CD4-positive, CD25-positive, alpha-beta regulatory T cell (primary cell): ENCODE measurements around the gene DIPK1B. TPM values are rescaled to one million over a fixed set of nuclear protein-coding genes. Genes with fewer than 3 reads are reported as not detected.

Source experiments
- ATAC-seq, 2 donors: fragments of 150-1000 bp; cut with Tn5 transposase; one replicate each; pipeline ENCODE4 v1.10.0; 2021; ENCODE audit warnings: low read depth in 2 of 2, moderate number of reproducible peaks in 2 of 2, moderate library complexity in 1 of 2
- DNase-seq, 3 donors: peaks; one replicate each; pipeline versions ENCODE4 v3.0.0 to v3.0.0-alpha.2; 2012 to 2022; ENCODE audit warnings: mixed read lengths in 1 of 3
- H3K27ac ChIP-seq: one replicate; pipeline ENCODE4 v1.7.0; 2013; ENCODE audit warnings: mild to moderate bottlenecking, low read length; ENCODE audit not compliant: insufficient read depth, poor library complexity, severe bottlenecking
- H3K27me3 ChIP-seq: one replicate; pipeline ENCODE4 v1.7.0; 2013; ENCODE audit warnings: low read length; ENCODE audit not compliant: control insufficient read depth, insufficient read depth
- H3K36me3 ChIP-seq: one replicate; pipeline ENCODE4 v1.7.0; 2013; ENCODE audit warnings: mild to moderate bottlenecking, low read length, moderate library complexity; ENCODE audit not compliant: control insufficient read depth, insufficient read depth
- H3K4me1 ChIP-seq: 2 replicates; pipeline ENCODE4 v1.7.0; 2013; ENCODE audit warnings: mild to moderate bottlenecking, low read length; ENCODE audit not compliant: insufficient read depth, control insufficient read depth, poor library complexity, severe bottlenecking
- H3K4me3 ChIP-seq: one replicate; pipeline ENCODE4 v1.7.0; 2013; ENCODE audit warnings: low read depth, mild to moderate bottlenecking, low read length, moderate library complexity
- H3K9me3 ChIP-seq, 2 experiments: 1 replicate in 1 of 2; 2 replicates in 1 of 2; pipeline ENCODE4 v1.7.0; 2013; ENCODE audit warnings: low read length in 2 of 2, mild to moderate bottlenecking in 1 of 2, moderate library complexity in 1 of 2; ENCODE audit not compliant: control insufficient read depth in 2 of 2
- H3K27ac Mint-ChIP-seq, 3 donors: one replicate each; pipeline ENCODE4 v1.8.0; 2020 to 2022; ENCODE audit warnings: mild to moderate bottlenecking in 3 of 3, mixed read lengths in 3 of 3, moderate library complexity in 2 of 3
- H3K27me3 Mint-ChIP-seq: one replicate; pipeline ENCODE4 v1.8.0; 2022; ENCODE audit warnings: mild to moderate bottlenecking, mixed read lengths
- H3K36me3 Mint-ChIP-seq: one replicate; pipeline ENCODE4 v1.8.0; 2020; ENCODE audit warnings: mixed read lengths
- H3K4me1 Mint-ChIP-seq, 4 donors: one replicate each; pipeline ENCODE4 v1.8.0; 2020 to 2022; ENCODE audit warnings: mixed read lengths in 4 of 4, mild to moderate bottlenecking in 1 of 4
- H3K4me3 Mint-ChIP-seq, 4 donors: one replicate each; pipeline ENCODE4 v1.8.0; 2020 to 2022; ENCODE audit warnings: mild to moderate bottlenecking in 4 of 4, mixed read lengths in 4 of 4, moderate library complexity in 3 of 4
- H3K9me3 Mint-ChIP-seq, 7 donors: one replicate each; pipeline ENCODE4 v1.8.0; 2020 to 2022; ENCODE audit warnings: mixed read lengths in 7 of 7, mild to moderate bottlenecking in 3 of 7, moderate library complexity in 2 of 7
- polyA plus RNA-seq, 4 donors: library from polyadenylated mRNA; unstranded; fragments of 300-500 nt; fragmentation: Illumina TruSeq; gene quantifications; one replicate each; pipeline ENCODE4 v1.2.3, GENCODE V29; 2021
- total RNA-seq: library from RNA; stranded (reverse); gene quantifications from one replicate; pipeline ENCODE4 v1.2.3, GENCODE V29; 2022

The DIPK1B gene
- total and polyA plus RNA-seq, 5 donors from 2014 or later, result 0.16 to 1.3 TPM; not detected in 3

DNA sequence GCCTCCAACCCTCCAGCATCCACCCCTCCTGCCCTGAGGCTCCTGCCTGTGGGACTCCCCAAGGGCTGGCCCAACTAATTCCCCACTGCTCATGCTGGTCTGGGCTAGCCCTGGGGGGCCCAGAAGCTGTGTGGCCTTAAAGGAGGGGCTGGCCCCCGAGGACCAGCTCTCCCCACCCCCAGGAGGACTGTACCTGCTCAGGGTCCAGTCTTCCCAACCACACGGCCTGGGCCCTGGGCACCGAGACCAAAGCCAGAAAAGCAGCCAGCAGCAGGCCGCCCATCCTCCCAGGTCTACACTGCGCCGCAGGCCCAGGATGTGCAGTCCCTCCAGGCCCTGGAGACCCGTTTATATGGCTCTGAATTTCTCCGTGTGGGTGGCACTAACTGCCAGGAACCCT lies 35.8 kb downstream of the DIPK1B start, which contains the start of gene LCN6:
Gene LCN6 (minus strand): TSS at position 325 of the 400 bp plus-strand sequence. CDS start 42 bp downstream, at position 283.
- no peaks in the 10 kb centered on the region for H3K27me3 ChIP-seq
- H3K27me3 Mint-ChIP-seq, result peaks cover 15% of the 10 kb centered on the region
- ATAC-seq (no peak), DNase-seq (no peak)
- H3K4me1 Mint-ChIP-seq, result no peaks in the 10 kb centered on the region
- peaks cover 1 to 20% (median 7%) of the 10 kb centered on the region in 7 donors for H3K9me3 Mint-ChIP-seq
- no peak within 1 kb of the TSS for H3K27ac Mint-ChIP-seq
- no peaks in the 10 kb centered on the region for H3K4me1 ChIP-seq
- H3K36me3 ChIP-seq, result no peaks in the 10 kb centered on the region
- H3K9me3 ChIP-seq, result peaks cover 10 to 21% of the 10 kb centered on the region in 2 experiments
- no peak within 1 kb of the TSS for H3K27ac ChIP-seq
- no peak within 1 kb of the TSS for H3K4me3 Mint-ChIP-seq
- no peaks in the 10 kb centered on the region for H3K36me3 Mint-ChIP-seq
- no peak within 1 kb of the TSS for H3K4me3 ChIP-seq

DNA sequence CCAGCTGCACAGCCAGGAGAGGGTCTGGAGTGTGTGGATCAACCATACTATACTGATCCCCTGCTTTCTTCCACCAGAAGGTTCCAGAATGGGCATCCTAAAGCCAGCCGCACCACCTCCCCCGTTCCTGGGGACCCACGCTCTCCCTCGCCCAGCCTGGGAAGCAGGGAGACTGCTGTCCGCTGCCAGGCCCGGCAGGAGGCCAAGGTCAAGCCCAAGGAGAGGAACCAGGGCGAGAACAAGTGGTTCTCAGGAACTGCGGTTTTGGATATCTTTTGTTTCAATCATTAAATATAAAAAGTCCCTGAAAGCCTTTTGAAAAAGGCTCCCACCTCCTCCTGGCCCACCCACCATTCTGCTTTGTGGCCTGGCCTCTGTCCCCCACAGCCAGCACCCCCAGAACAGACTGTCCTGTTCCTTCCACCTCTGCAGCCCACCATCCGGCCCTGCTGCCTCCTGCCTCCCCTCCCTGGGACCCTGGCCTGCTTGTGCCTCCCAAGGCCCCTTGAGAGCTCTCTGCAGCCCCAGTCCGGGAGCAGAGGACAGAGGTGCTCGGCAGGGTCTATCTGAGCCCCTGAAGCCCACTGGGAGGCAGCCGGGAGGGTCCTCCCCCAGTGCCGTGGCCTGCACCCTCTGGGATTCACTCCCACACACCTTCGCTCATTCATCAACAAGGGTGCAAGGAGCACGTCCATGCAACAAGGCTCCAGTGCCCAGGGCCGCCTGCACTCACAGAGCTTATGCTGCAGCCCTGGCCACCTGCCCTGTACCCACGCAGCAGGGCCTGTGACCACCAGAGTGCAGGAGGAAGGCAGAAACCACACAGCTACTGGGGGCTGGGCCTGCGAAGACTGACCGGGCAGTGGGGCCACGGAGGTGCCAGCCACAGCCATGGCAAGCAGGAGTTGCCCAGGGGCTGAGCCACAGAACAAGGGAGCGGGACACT lies 36.6 kb downstream of the DIPK1B start:
- no peaks in the 10 kb centered on the region for H3K27me3 ChIP-seq
- no peaks in the 10 kb centered on the region for H3K4me1 Mint-ChIP-seq
- no peak overlapping the region for H3K27ac Mint-ChIP-seq

DNA sequence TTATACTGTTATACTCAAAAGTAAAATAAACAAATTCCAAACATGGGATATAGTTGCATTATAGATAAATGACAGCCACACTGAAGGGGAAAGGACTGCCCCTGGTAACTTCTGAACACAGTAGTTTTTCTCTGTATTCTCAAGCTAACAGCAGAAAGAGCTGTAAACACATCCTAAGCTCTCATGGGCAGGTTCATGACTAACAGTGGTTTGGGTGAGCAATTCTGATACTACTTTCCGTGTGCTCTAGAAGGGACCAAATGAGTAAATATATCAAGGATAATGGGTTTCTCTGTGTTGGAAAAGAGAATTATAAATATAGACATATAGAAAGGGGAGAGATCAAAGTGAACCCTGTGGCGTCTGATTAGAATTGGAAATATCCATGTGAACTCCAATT lies 38.2 kb downstream of the DIPK1B start:
- peak in 1 of 3 donors; percentile 19 for DNase-seq
- no peaks in the 10 kb centered on the region for H3K4me1 Mint-ChIP-seq
- no peak overlapping the region for H3K4me3 Mint-ChIP-seq
- H3K27me3 Mint-ChIP-seq, result peaks cover 15% of the 10 kb centered on the region
- no peaks in the 10 kb centered on the region for H3K36me3 ChIP-seq
- H3K4me1 ChIP-seq, result no peaks in the 10 kb centered on the region
- no peak overlapping the region for H3K27ac ChIP-seq
- peaks cover 10 to 21% of the 10 kb centered on the region in 2 experiments for H3K9me3 ChIP-seq
- H3K27me3 ChIP-seq, result no peaks in the 10 kb centered on the region
- H3K36me3 Mint-ChIP-seq, result no peaks in the 10 kb centered on the region
- H3K9me3 Mint-ChIP-seq, result peaks cover 1 to 20% (median 7%) of the 10 kb centered on the region in 7 donors
- H3K27ac Mint-ChIP-seq, result no peak overlapping the region
- peak in 1 of 2 donors; percentile 34 for ATAC-seq
- no peak overlapping the region for H3K4me3 ChIP-seq

More for the DNA sequence above, 36.6 kb downstream of the DIPK1B start:
- H3K36me3 Mint-ChIP-seq, result no peaks in the 10 kb centered on the region
- H3K36me3 ChIP-seq, result no peaks in the 10 kb centered on the region
- H3K27ac ChIP-seq, result no peak overlapping the region
- no peak overlapping the region for H3K4me3 Mint-ChIP-seq
- H3K9me3 ChIP-seq, result peaks cover 10 to 21% of the 10 kb centered on the region in 2 experiments
- DNase-seq (no peak), ATAC-seq (no peak)
- H3K4me1 ChIP-seq, result no peaks in the 10 kb centered on the region
- peaks cover 15% of the 10 kb centered on the region for H3K27me3 Mint-ChIP-seq
- peaks cover 1 to 20% (median 7%) of the 10 kb centered on the region in 7 donors for H3K9me3 Mint-ChIP-seq
- no peak overlapping the region for H3K4me3 ChIP-seq

DNA sequence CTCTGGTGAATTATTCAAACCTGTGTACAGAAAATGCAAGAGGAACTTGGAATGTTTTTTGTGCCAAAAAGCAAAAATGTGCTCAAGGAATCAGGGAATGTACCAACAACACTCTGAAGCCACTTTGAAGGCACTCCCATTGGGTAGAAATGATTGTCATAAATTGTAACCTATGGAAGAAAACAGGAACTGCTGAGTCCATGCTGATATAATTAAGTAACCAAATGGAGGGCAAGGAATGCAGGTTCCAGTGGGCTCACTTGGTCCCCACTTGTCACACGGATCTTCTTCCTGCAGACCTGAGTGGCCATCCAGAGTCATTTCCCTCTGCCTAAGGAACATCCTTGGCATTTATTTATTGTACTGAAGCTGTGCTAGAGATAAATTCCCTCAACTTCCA lies 38.9 kb downstream of the DIPK1B start:
- Mint-ChIP-seq H3K4me3 (no peak overlapping the region), H3K27ac (no peak overlapping the region), H3K27me3 (peaks cover 15% of the 10 kb centered on the region), H3K9me3 (peaks cover 2 to 22% (median 7%) of the 10 kb centered on the region in 7 donors), H3K4me1 (no peaks in the 10 kb centered on the region), H3K36me3 (no peaks in the 10 kb centered on the region)
- no peaks in the 10 kb centered on the region for H3K27me3 ChIP-seq
- ATAC-seq (no peak), DNase-seq (no peak)
- H3K27ac ChIP-seq, result no peak overlapping the region
- H3K4me3 ChIP-seq, result no peak overlapping the region
- no peaks in the 10 kb centered on the region for H3K4me1 ChIP-seq
- no peaks in the 10 kb centered on the region for H3K36me3 ChIP-seq
- H3K9me3 ChIP-seq, result peaks cover 12 to 21% of the 10 kb centered on the region in 2 experiments

DNA sequence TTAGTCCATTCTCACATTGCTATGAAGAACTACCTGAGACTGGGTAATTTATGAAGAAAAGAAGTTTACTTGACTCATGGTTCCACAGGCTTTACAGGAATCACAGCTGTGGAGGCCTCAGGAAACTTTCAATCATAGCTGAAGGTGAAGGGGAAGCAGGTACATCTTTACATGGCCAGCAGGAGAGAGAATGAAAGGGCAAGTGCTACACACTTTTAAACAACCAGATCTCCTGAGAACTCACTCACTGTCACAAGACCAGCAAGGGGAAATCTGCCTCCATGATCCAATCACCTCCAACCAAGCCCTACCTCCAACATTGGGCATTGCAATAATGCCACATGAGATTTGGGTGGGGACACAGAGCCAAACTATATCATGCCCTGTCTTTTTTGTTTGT lies 39.4 kb downstream of the DIPK1B start:
- H3K4me1 ChIP-seq, result no peaks in the 10 kb centered on the region
- no peak overlapping the region for H3K27ac Mint-ChIP-seq

DNA sequence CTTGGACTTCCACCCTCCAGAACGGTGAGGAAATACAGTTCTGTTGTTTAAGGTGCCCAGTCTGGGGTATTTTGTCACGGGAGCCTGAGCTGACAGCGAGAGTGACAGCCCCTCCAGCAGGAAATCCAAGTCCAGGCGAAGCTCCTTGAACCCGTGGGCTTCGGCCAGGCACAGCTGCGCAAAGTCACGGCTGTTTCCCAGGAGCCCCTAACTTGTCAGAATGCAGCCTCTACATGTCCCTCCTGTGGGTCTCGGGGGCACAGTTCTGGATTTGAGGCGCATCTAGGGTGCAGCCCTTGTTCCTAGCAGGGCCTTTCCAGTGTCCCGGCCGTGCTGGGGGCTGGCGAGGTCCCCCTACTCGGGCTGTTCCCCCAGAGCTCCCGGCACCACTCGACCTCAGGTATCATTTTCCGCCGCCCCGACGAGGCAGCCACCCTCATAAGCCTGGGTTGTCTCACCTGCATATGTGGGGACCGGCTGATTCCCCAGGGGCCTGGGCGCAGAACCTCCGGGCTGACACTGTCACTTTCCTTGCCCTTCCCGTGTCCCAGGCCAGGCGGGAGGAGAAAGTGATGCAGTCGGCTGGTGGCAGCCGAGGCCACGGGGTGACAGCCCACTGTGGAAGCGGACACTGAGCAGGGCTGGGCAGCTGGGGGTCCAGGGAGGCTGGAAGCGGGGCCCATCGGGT lies 41.1 kb downstream of the DIPK1B start:
- Histone ChIP-seq H3K9me3 (peaks cover 12 to 21% of the 10 kb centered on the region in 2 experiments), H3K36me3 (no peaks in the 10 kb centered on the region), H3K27ac (no peak overlapping the region), H3K4me3 (no peak overlapping the region), H3K4me1 (no peaks in the 10 kb centered on the region), H3K27me3 (no peaks in the 10 kb centered on the region)
- Mint-ChIP-seq H3K27ac (no peak overlapping the region), H3K4me3 (no peak overlapping the region), H3K9me3 (peaks cover 2 to 22% (median 7%) of the 10 kb centered on the region in 7 donors), H3K27me3 (peaks cover 15% of the 10 kb centered on the region), H3K4me1 (no peaks in the 10 kb centered on the region), H3K36me3 (no peaks in the 10 kb centered on the region)
- no peak for ATAC-seq
- DNase-seq, result no peak

More for the DNA sequence above, 39.4 kb downstream of the DIPK1B start:
- H3K36me3 Mint-ChIP-seq, result no peaks in the 10 kb centered on the region
- Histone ChIP-seq H3K36me3 (no peaks in the 10 kb centered on the region), H3K27ac (no peak overlapping the region), H3K9me3 (peaks cover 12 to 21% of the 10 kb centered on the region in 2 experiments), H3K4me3 (no peak overlapping the region), H3K27me3 (no peaks in the 10 kb centered on the region)
- H3K4me3 Mint-ChIP-seq, result no peak overlapping the region
- H3K9me3 Mint-ChIP-seq, result peaks cover 2 to 22% (median 7%) of the 10 kb centered on the region in 7 donors
- H3K4me1 Mint-ChIP-seq, result no peaks in the 10 kb centered on the region
- DNase-seq (no peak), ATAC-seq (no peak)
- peaks cover 15% of the 10 kb centered on the region for H3K27me3 Mint-ChIP-seq

DNA sequence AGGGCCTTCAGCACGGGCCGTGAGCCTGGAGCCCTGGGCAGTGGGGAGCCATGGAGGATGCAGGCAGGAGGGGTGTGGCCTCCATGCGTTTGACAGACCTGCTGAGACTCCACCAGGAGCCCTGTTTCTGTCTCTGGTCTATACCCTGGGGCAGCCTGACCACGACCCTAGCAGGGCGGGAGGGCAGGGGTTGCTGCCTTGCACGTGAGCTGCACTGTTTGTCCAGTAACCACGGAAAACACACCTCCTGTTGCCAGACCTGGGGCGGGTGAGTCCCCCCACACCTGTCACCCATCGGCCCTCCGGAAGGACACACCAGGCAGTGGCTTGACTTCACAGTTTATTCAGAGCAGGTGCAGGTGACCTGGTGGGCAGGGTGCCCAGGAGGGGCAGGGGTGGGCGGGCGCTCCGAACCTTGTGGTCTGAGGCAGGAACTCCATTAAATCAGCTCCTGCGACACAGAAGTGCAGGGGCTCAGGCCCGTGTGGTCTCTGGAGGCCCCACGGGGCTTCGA lies 41.7 kb downstream of the DIPK1B start:
- H3K27ac ChIP-seq, result no peak overlapping the region
- H3K4me1 ChIP-seq, result no peaks in the 10 kb centered on the region
- ATAC-seq (no peak), DNase-seq (no peak)
- no peaks in the 10 kb centered on the region for H3K36me3 ChIP-seq
- Mint-ChIP-seq H3K4me3 (no peak overlapping the region), H3K4me1 (no peaks in the 10 kb centered on the region), H3K27ac (no peak overlapping the region), H3K9me3 (peaks cover 2 to 22% (median 7%) of the 10 kb centered on the region in 7 donors), H3K36me3 (no peaks in the 10 kb centered on the region), H3K27me3 (peaks cover 15% of the 10 kb centered on the region)
- H3K9me3 ChIP-seq, result peaks cover 12 to 21% of the 10 kb centered on the region in 2 experiments
- no peaks in the 10 kb centered on the region for H3K27me3 ChIP-seq
- no peak overlapping the region for H3K4me3 ChIP-seq
